Measurements from ENCODE around the gene MCU. TPM values are rescaled to one million over a fixed set of nuclear protein-coding genes. Genes with fewer than 3 reads are reported as not detected.

The MCU gene
- total RNA-seq, 1 experiment from 2014 or later, result 26.8 TPM

- ChIA-PET RAD21 (ENCODE audit: low non-redundant PET in 1 of 2, low total read pairs in 2 of 2, uncharacterized antibody in 2 of 2, unreplicated experiment in 2 of 2) (no interaction called here), CTCF (no interaction called here), POLR2A (no interaction called here)
- H3K9ac ChIP-seq (ENCODE audit: low read length), result no peak overlapping the region
- no peak overlapping the region for H3K27ac ChIP-seq (ENCODE audit: low read depth, low read length)
- DNase-seq (ENCODE audit: low read depth, low spot score) (no peak), ATAC-seq (no peak)
- H3K9me2 ChIP-seq (ENCODE audit: insufficient read depth), result no peaks in the 10 kb centered on the region
- H3K9me3 ChIP-seq (ENCODE audit: control insufficient read depth in 1 of 2, insufficient read depth in 1 of 2, low read depth in 1 of 2, low read length in 2 of 2), result no peaks in the 10 kb centered on the region
- no peaks in the 10 kb centered on the region for H3K27me3 ChIP-seq (ENCODE audit: insufficient read depth, low read length)
- BruUV-seq (replicated peaks), result no TSS peak
- H3K4me1 ChIP-seq (ENCODE audit: control insufficient read depth in 1 of 2, insufficient read depth in 2 of 2, low read length in 2 of 2), result no peaks in the 10 kb centered on the region
- intact Hi-C loops (cut with micrococcal nuclease), result no loop called here
- no peak overlapping the region for H2AFZ ChIP-seq (ENCODE audit: low read depth, low read length, poor library complexity, severe bottlenecking)
- H3K4me2 ChIP-seq (ENCODE audit: low read length), result no peak overlapping the region
- no peaks in the 10 kb centered on the region for H3K36me3 ChIP-seq (ENCODE audit: control insufficient read depth in 1 of 2, insufficient read depth in 2 of 2, low read length in 2 of 2)
- no peak for TF ChIP-seq YY1 (IDR thresholded peaks at IDR 0.05; ENCODE audit: extremely low read depth, insufficient replicate concordance, low read depth, low read length)
- no peak for TF ChIP-seq ZFX (IDR thresholded peaks at IDR 0.05)
- TF ChIP-seq EZH2 (IDR thresholded peaks at IDR 0.05), result no peak
- no peak for TF ChIP-seq ZBTB33 (IDR thresholded peaks at IDR 0.05; ENCODE audit: extremely low read depth, insufficient replicate concordance, low read length)
- TF ChIP-seq POLR2AphosphoS5 (IDR thresholded peaks at IDR 0.05; ENCODE audit: low read depth, low read length), result no peak
- TF ChIP-seq SRF (IDR thresholded peaks at IDR 0.05; ENCODE audit: low read depth), result no peak
- no peak for TF ChIP-seq ATF3 (IDR thresholded peaks at IDR 0.05)
- no peaks in the 10 kb centered on the region for H4K20me1 ChIP-seq (ENCODE audit: insufficient read depth)
- no peaks in the 10 kb centered on the region for H3K79me2 ChIP-seq (ENCODE audit: insufficient read depth, low read length)
- H3K4me3 ChIP-seq (replicated peaks in 1 of 2; ENCODE audit: low read depth in 1 of 2, low read length in 2 of 2), result no peak overlapping the region
Measured at GRCh38 chr10:72855129-72855528, 163.2 kb downstream of the MCU start.

- BruUV-seq (replicated peaks), result no TSS peak
- DNase-seq (ENCODE audit: low read depth, low spot score) (no peak), ATAC-seq (no peak)
- H3K27me3 ChIP-seq (ENCODE audit: insufficient read depth, low read length), result no peaks in the 10 kb centered on the region
- H3K4me1 ChIP-seq (ENCODE audit: control insufficient read depth in 1 of 2, insufficient read depth in 2 of 2, low read length in 2 of 2), result no peaks in the 10 kb centered on the region
- H3K4me3 ChIP-seq (replicated peaks in 1 of 2; ENCODE audit: low read depth in 1 of 2, low read length in 2 of 2), result no peak overlapping the region
- no peak overlapping the region for H3K27ac ChIP-seq (ENCODE audit: low read depth, low read length)
- ChIA-PET CTCF (no interaction called here), POLR2A (no interaction called here), RAD21 (ENCODE audit: low non-redundant PET in 1 of 2, low total read pairs in 2 of 2, uncharacterized antibody in 2 of 2, unreplicated experiment in 2 of 2) (no interaction called here)
- peaks cover 0 to 2% of the 10 kb centered on the region in 2 experiments; a peak in 2 of 4 replicates for H3K36me3 ChIP-seq (ENCODE audit: control insufficient read depth in 1 of 2, insufficient read depth in 2 of 2, low read length in 2 of 2)
- no peaks in the 10 kb centered on the region for H4K20me1 ChIP-seq (ENCODE audit: insufficient read depth)
- H3K79me2 ChIP-seq (ENCODE audit: insufficient read depth, low read length), result no peaks in the 10 kb centered on the region
- H3K9me2 ChIP-seq (ENCODE audit: insufficient read depth), result no peaks in the 10 kb centered on the region
- no peaks in the 10 kb centered on the region for H3K9me3 ChIP-seq (ENCODE audit: control insufficient read depth in 1 of 2, insufficient read depth in 1 of 2, low read depth in 1 of 2, low read length in 2 of 2)
- H3K4me2 ChIP-seq (ENCODE audit: low read length), result no peak overlapping the region
- H3K9ac ChIP-seq (ENCODE audit: low read length), result no peak overlapping the region
- intact Hi-C loops (cut with micrococcal nuclease), result no loop called here
- no peak overlapping the region for H2AFZ ChIP-seq (ENCODE audit: low read depth, low read length, poor library complexity, severe bottlenecking)
- no peak for TF ChIP-seq ELF1 (IDR thresholded peaks at IDR 0.05; ENCODE audit: borderline replicate concordance, low read depth)
- TF ChIP-seq TCF7L2 (IDR thresholded peaks at IDR 0.05; ENCODE audit: borderline replicate concordance, extremely low read depth, insufficient read depth, insufficient read length), result no peak
- TF ChIP-seq SRF (IDR thresholded peaks at IDR 0.05; ENCODE audit: low read depth), result no peak
- no peak for TF ChIP-seq CEBPB (IDR thresholded peaks at IDR 0.05; ENCODE audit: low read depth)
- no peak for TF ChIP-seq POLR2A (IDR thresholded peaks at IDR 0.05; ENCODE audit: borderline replicate concordance, extremely low read depth, insufficient read depth, insufficient read length)
- TF ChIP-seq ZFX (IDR thresholded peaks at IDR 0.05), result no peak
- TF ChIP-seq REST (IDR thresholded peaks at IDR 0.05; ENCODE audit: low read depth), result no peak
- TF ChIP-seq SP1 (IDR thresholded peaks at IDR 0.05; ENCODE audit: low read depth), result no peak
- TF ChIP-seq, protein P1, sequence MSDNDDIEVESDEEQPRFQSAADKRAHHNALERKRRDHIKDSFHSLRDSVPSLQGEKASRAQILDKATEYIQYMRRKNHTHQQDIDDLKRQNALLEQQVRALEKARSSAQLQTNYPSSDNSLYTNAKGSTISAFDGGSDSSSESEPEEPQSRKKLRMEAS (IDR thresholded peaks at IDR 0.05), result no peak
- no peak for TF ChIP-seq EZH2phosphoT487 (IDR thresholded peaks at IDR 0.05; ENCODE audit: borderline replicate concordance)
Measured at GRCh38 chr10:72855790-72856189, 163.8 kb downstream of the MCU start.

Data from HCT116 (cell line).